Measurements from ENCODE around the gene MB.

Gene MB

GRCh38 chr22:35559354-35560005 is 57.6 kb downstream of the MB start:
- H3K27me3 ChIP-seq (ENCODE audit: insufficient read depth, poor library complexity, severe bottlenecking) = no peaks in the 10 kb centered on the region
- TF ChIP-seq CTCF (IDR thresholded peaks at IDR 0.05; ENCODE audit: insufficient read depth, low read length) (no peak), POLR2AphosphoS5 (IDR thresholded peaks at IDR 0.05; ENCODE audit: low read depth) (no peak), GABPA (IDR thresholded peaks at IDR 0.05; ENCODE audit: low read depth) (no peak), SPI1 (IDR thresholded peaks at IDR 0.05; ENCODE audit: borderline replicate concordance, low read depth) (no peak), REST (IDR thresholded peaks at IDR 0.05; ENCODE audit: insufficient replicate concordance, low read depth) (no peak)
- H3K4me3 ChIP-seq (replicated peaks; ENCODE audit: insufficient read depth, low read length) = no peak overlapping the region
- no peak for DNase-seq (ENCODE audit: low read depth in 1 of 2, low spot score in 1 of 2)
- no peak overlapping the region for H3K27ac ChIP-seq (replicated peaks)

- no peak for DNase-seq (ENCODE audit: low read depth in 1 of 2, low spot score in 1 of 2)
- Histone ChIP-seq H3K4me3 (replicated peaks; ENCODE audit: insufficient read depth, low read length) (no peak overlapping the region), H3K27me3 (ENCODE audit: insufficient read depth, poor library complexity, severe bottlenecking) (no peaks in the 10 kb centered on the region), H3K27ac (replicated peaks) (no peak overlapping the region)
- TF ChIP-seq CTCF (IDR thresholded peaks at IDR 0.05; ENCODE audit: insufficient read depth, low read length) (no peak), REST (IDR thresholded peaks at IDR 0.05; ENCODE audit: insufficient replicate concordance, low read depth) (no peak), GABPA (IDR thresholded peaks at IDR 0.05; ENCODE audit: low read depth) (no peak), SPI1 (IDR thresholded peaks at IDR 0.05; ENCODE audit: borderline replicate concordance, low read depth) (no peak), POLR2AphosphoS5 (IDR thresholded peaks at IDR 0.05; ENCODE audit: low read depth) (no peak)
Observed at GRCh38 chr22:35558719-35559118, 58.4 kb downstream of the MB start.

GRCh38 chr22:35558031-35558430 is 59.1 kb downstream of the MB start:
- no peak for DNase-seq (ENCODE audit: low read depth in 1 of 2, low spot score in 1 of 2)
- Histone ChIP-seq H3K4me3 (replicated peaks; ENCODE audit: insufficient read depth, low read length) (no peak overlapping the region), H3K27me3 (ENCODE audit: insufficient read depth, poor library complexity, severe bottlenecking) (no peaks in the 10 kb centered on the region), H3K27ac (replicated peaks) (no peak overlapping the region)
- TF ChIP-seq POLR2AphosphoS5 (IDR thresholded peaks at IDR 0.05; ENCODE audit: low read depth) (no peak), CTCF (IDR thresholded peaks at IDR 0.05; ENCODE audit: insufficient read depth, low read length) (no peak), GABPA (IDR thresholded peaks at IDR 0.05; ENCODE audit: low read depth) (no peak), SPI1 (IDR thresholded peaks at IDR 0.05; ENCODE audit: borderline replicate concordance, low read depth) (no peak), REST (IDR thresholded peaks at IDR 0.05; ENCODE audit: insufficient replicate concordance, low read depth) (no peak)
